ENCODE measurements around the gene PRDM16. TPM values are rescaled to one million over a fixed set of nuclear protein-coding genes. Genes with fewer than 3 reads are reported as not detected.

PRDM16 gene
- total and polyA plus RNA-seq, 2 of the 4 experiments (the other 2 are of a cell fraction): 0.02 TPM; not detected in 1

- Histone ChIP-seq H2AFZ (replicated peaks; ENCODE audit: low read length, poor library complexity) (no peak overlapping the region), H3K18ac (ENCODE audit: low read depth, low read length) (no peak overlapping the region), H3K23ac (ENCODE audit: low read depth, low read length) (no peak overlapping the region), H3K4me1 (ENCODE audit: control insufficient read depth, insufficient read depth, low read length) (no peaks in the 10 kb centered on the region), H3K9me1 (ENCODE audit: insufficient read depth, low read length) (no peaks in the 10 kb centered on the region), H4K8ac (ENCODE audit: low read depth in 2 of 2, low read length in 2 of 2) (no peak overlapping the region), H3K36me3 (ENCODE audit: control insufficient read depth, insufficient read depth, low read length) (no peaks in the 10 kb centered on the region), H3K56ac (ENCODE audit: extremely low read depth, insufficient read depth, low read length) (no peak overlapping the region), H3K27me3 (ENCODE audit: control insufficient read depth, insufficient read depth, low read length) (peaks cover 58% of the 10 kb centered on the region), H4K91ac (ENCODE audit: insufficient read depth, low read depth, low read length) (no peak overlapping the region), H3K9ac (ENCODE audit: low read depth, low read length) (no peak overlapping the region), H3K79me1 (ENCODE audit: low read depth in 1 of 2, low read length in 2 of 2) (no peaks in the 10 kb centered on the region), H3K27ac (ENCODE audit: insufficient read depth, low read length) (no peak overlapping the region), H4K5ac (ENCODE audit: low read depth, low read length) (no peak overlapping the region), H2BK120ac (ENCODE audit: low read depth, low read length) (no peak overlapping the region), H2BK20ac (ENCODE audit: low read depth, low read length) (no peak overlapping the region), H4K20me1 (ENCODE audit: insufficient read depth, low read length) (no peaks in the 10 kb centered on the region), H3K9me3 (ENCODE audit: control insufficient read depth, insufficient read depth, low read length) (no peaks in the 10 kb centered on the region), H3K14ac (replicated peaks; ENCODE audit: low read depth, low read length) (no peak overlapping the region), H2AK5ac (ENCODE audit: low read depth, low read length) (no peak overlapping the region), H3K4ac (ENCODE audit: low read depth, low read length) (no peak overlapping the region), H2AK9ac (replicated peaks; ENCODE audit: low read depth, low read length, poor library complexity) (no peak overlapping the region), H3K4me3 (ENCODE audit: insufficient read depth, low read depth, low read length) (no peak overlapping the region), H3K4me2 (ENCODE audit: low read depth, low read length) (no peak overlapping the region), H2BK5ac (ENCODE audit: low read depth, low read length, poor library complexity, severe bottlenecking) (no peak overlapping the region), H2BK15ac (ENCODE audit: low read depth, low read length) (no peak overlapping the region)
- intact Hi-C loops (cut with micrococcal nuclease) (loop anchor here (10.0 kb wide), 1 partner anchor 251 kb away; no protein-coding TSS in a partner anchor), dilution Hi-C loops (cut with HindIII; ENCODE audit: low sequenced_read_pairs, unreplicated experiment) (no loop called here), in situ Hi-C loops (cut with MboI; ENCODE audit: low sequenced_read_pairs) (loop anchor here (25.0 kb wide), 1 partner anchor 626 kb away; no protein-coding TSS in a partner anchor)
- no peak for ATAC-seq (ENCODE audit: low read depth)
- POLR2A ChIA-PET (ENCODE audit: unreplicated experiment): no interaction called here
- DNase-seq: no peak
- CTCF ChIA-PET: no interaction called here
- no TSS peak for BruUV-seq (replicated peaks)
- 4% methylated on average over 41 of the region's 91 CpGs; no CpG with 5 or more reads in 1 of the 2 experiments for WGBS, 2 experiments (ENCODE audit: extremely low coverage in 2 of 2, insufficient read length in 1 of 2)
- no peak for TF ChIP-seq MAFK (IDR thresholded peaks at IDR 0.05; ENCODE audit: low read depth, low read length)
- TF ChIP-seq, protein P1, sequence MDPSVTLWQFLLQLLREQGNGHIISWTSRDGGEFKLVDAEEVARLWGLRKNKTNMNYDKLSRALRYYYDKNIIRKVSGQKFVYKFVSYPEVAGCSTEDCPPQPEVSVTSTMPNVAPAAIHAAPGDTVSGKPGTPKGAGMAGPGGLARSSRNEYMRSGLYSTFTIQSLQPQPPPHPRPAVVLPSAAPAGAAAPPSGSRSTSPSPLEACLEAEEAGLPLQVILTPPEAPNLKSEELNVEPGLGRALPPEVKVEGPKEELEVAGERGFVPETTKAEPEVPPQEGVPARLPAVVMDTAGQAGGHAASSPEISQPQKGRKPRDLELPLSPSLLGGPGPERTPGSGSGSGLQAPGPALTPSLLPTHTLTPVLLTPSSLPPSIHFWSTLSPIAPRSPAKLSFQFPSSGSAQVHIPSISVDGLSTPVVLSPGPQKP (IDR thresholded peaks at IDR 0.05; ENCODE audit: borderline replicate concordance, low read depth, low read length): no peak
- TF ChIP-seq NFE2L2 (IDR thresholded peaks at IDR 0.05; ENCODE audit: low read depth, low read length): no peak
- TF ChIP-seq RAD21 (IDR thresholded peaks at IDR 0.05; ENCODE audit: low read length): no peak
- no peak for TF ChIP-seq SMC3 (IDR thresholded peaks at IDR 0.05; ENCODE audit: low read depth, low read length)
- no peak for TF ChIP-seq FOS (IDR thresholded peaks at IDR 0.05; ENCODE audit: low read depth, low read length)
- no peak for TF ChIP-seq MXI1 (IDR thresholded peaks at IDR 0.05; ENCODE audit: borderline replicate concordance, low read depth, low read length)
- TF ChIP-seq BHLHE40 (IDR thresholded peaks at IDR 0.05; ENCODE audit: low read depth, low read length): no peak
- TF ChIP-seq CEBPB (IDR thresholded peaks at IDR 0.05; ENCODE audit: low read depth, low read length): no peak
Observed at GRCh38 chr1:3063379-3064295, 5.4 kb upstream of the PRDM16 start.
